ACC112 (cell line): ENCODE results near the gene VCX.

Experiments used
- H2AFZ ChIP-seq: fragments of 200-600 bp; sonication (generic); one replicate; pipeline ENCODE4 v1.6.0; 2017; ENCODE audit warnings: antibody characterized with exemption, low read length; ENCODE audit not compliant: unreplicated experiment
- H3K27ac ChIP-seq: fragments of 200-600 bp; sonication (generic); 2 replicates; pipeline ENCODE4 v1.5.1; 2014; ENCODE audit warnings: low read depth, mild to moderate bottlenecking, antibody characterized with exemption, low read length, moderate library complexity
- H3K27me3 ChIP-seq: fragments of 200-600 bp; sonication (generic); 2 replicates; pipeline ENCODE4 v1.6.1; 2014; ENCODE audit warnings: mild to moderate bottlenecking, antibody characterized with exemption, low read length, moderate library complexity, mixed read lengths; ENCODE audit not compliant: insufficient read depth
- H3K36me3 ChIP-seq: fragments of 200-600 bp; sonication (generic); 2 replicates; pipeline ENCODE4 v1.6.1; 2016; ENCODE audit warnings: mild to moderate bottlenecking, antibody characterized with exemption, low read length, moderate library complexity, mixed read lengths; ENCODE audit not compliant: insufficient read depth
- H3K4me1 ChIP-seq: fragments of 200-600 bp; sonication (generic); one replicate; pipeline ENCODE4 v1.6.1; 2016; ENCODE audit warnings: low read length, mixed read lengths; ENCODE audit not compliant: insufficient read depth, unreplicated experiment, control insufficient read depth
- H3K4me3 ChIP-seq: fragments of 200-600 bp; sonication (generic); 2 replicates; pipeline ENCODE4 v1.5.1; 2014; ENCODE audit warnings: mild to moderate bottlenecking, low read depth, low read length
- H3K79me2 ChIP-seq: fragments of 200-600 bp; sonication (generic); one replicate; pipeline ENCODE4 v1.6.0; 2016; ENCODE audit warnings: low read length; ENCODE audit not compliant: control insufficient read depth, unreplicated experiment, insufficient read depth

The VCX gene

GRCh38 chrX:7891928-7892327 is 49.0 kb downstream of the VCX start:
- Histone ChIP-seq H3K36me3 (no peaks in the 10 kb centered on the region), H3K79me2 (no peaks in the 10 kb centered on the region), H3K27ac (no peak overlapping the region), H2AFZ (no peak overlapping the region), H3K27me3 (no peaks in the 10 kb centered on the region), H3K4me3 (no peak overlapping the region), H3K4me1 (peaks cover 9% of the 10 kb centered on the region)
